Measurements from ENCODE around the gene SEZ6.

The SEZ6 gene

GRCh38 chr17:29003289-29003688 is 2.5 kb downstream of the SEZ6 start:
- DNase-seq (ENCODE audit: low spot score), result no peak

GRCh38 chr17:29002811-29003210 is 3.0 kb downstream of the SEZ6 start:
- DNase-seq (ENCODE audit: low spot score), result no peak

- no peak for DNase-seq (ENCODE audit: low spot score)
These were observed 4.9 kb downstream of the SEZ6 start for GRCh38 chr17:29000973-29001372.

- no peak for DNase-seq (ENCODE audit: low spot score)
These were observed 6.6 kb downstream of the SEZ6 start for GRCh38 chr17:28999206-28999605.

- DNase-seq (ENCODE audit: low spot score), result no peak
These were observed 8.0 kb downstream of the SEZ6 start for GRCh38 chr17:28997806-28998205.

GRCh38 chr17:28996554-28997096 is 9.2 kb downstream of the SEZ6 start:
- DNase-seq (ENCODE audit: low spot score), result no peak

GRCh38 chr17:28993645-28994426 is 12.0 kb downstream of the SEZ6 start:
- no peak for DNase-seq (ENCODE audit: low spot score)

- DNase-seq (ENCODE audit: low spot score), result peak; percentile 27
These were observed 12.9 kb downstream of the SEZ6 start for GRCh38 chr17:28992625-28993600.

- DNase-seq (ENCODE audit: low spot score), result no peak
These were observed 13.6 kb downstream of the SEZ6 start for GRCh38 chr17:28992185-28992584.

GRCh38 chr17:28991779-28992178 is 14.1 kb downstream of the SEZ6 start:
- DNase-seq (ENCODE audit: low spot score), result no peak

- DNase-seq (ENCODE audit: low spot score), result no peak
These were observed 16.8 kb downstream of the SEZ6 start for GRCh38 chr17:28989028-28989427.

- DNase-seq (ENCODE audit: low spot score), result no peak
These were observed 17.4 kb downstream of the SEZ6 start for GRCh38 chr17:28988475-28988874.

GRCh38 chr17:28986714-28987655 is 18.8 kb downstream of the SEZ6 start:
- DNase-seq (ENCODE audit: low spot score), result no peak

GRCh38 chr17:28985950-28986713 is 19.7 kb downstream of the SEZ6 start:
- no peak for DNase-seq (ENCODE audit: low spot score)

GRCh38 chr17:28983286-28984230 is 22.3 kb downstream of the SEZ6 start:
- no peak for DNase-seq (ENCODE audit: low spot score)

- DNase-seq (ENCODE audit: low spot score), result no peak
These were observed 23.6 kb downstream of the SEZ6 start for GRCh38 chr17:28982131-28982793.

GRCh38 chr17:28978356-28978964 is 27.4 kb downstream of the SEZ6 start:
- DNase-seq (ENCODE audit: low spot score), result no peak

- DNase-seq (ENCODE audit: low spot score), result no peak
These were observed 28.0 kb downstream of the SEZ6 start for GRCh38 chr17:28977659-28978355.
